Neural cell (in vitro differentiated cells): ENCODE measurements around the gene FAM193B. TPM values are rescaled to one million over a fixed set of nuclear protein-coding genes. Genes with fewer than 3 reads are reported as not detected.

Experiments
- H2AFZ ChIP-seq: fragments of 200-600, 300-800 bp; sonication (generic), shearing (Covaris generic); 2 replicates; pipeline ENCODE4 v1.6.0; 2014; ENCODE audit warnings: low read depth, mild to moderate bottlenecking, antibody characterized with exemption, low read length, moderate library complexity
- H3F3A ChIP-seq: fragments of 200-600 bp; shearing (Covaris generic); 2 replicates; pipeline ENCODE4 v1.6.1; 2016; ENCODE audit warnings: mild to moderate bottlenecking, moderate library complexity, mixed read lengths, antibody characterized with exemption, low read length; ENCODE audit not compliant: insufficient read depth, poor library complexity, severe bottlenecking
- H3K27ac ChIP-seq: fragments of 200-600, 300-800 bp; sonication (generic), shearing (Covaris generic); 2 replicates; pipeline ENCODE4 v1.5.1; 2014; ENCODE audit warnings: mild to moderate bottlenecking, low read length, moderate library complexity
- H3K27me3 ChIP-seq: fragments of 300-800, 200-600 bp; sonication (generic), shearing (Covaris generic); 2 replicates; pipeline ENCODE4 v1.6.0; 2014; ENCODE audit warnings: mild to moderate bottlenecking, low read depth, low read length, moderate library complexity; ENCODE audit not compliant: insufficient read depth
- H3K36me3 ChIP-seq: fragments of 300-800, 200-600 bp; sonication (generic), shearing (Covaris generic); 2 replicates; pipeline ENCODE4 v1.5.1; 2014; ENCODE audit warnings: mild to moderate bottlenecking, antibody characterized with exemption, low read length, moderate library complexity; ENCODE audit not compliant: insufficient read depth
- H3K4me2 ChIP-seq: fragments of 300-800, 200-600 bp; sonication (generic), shearing (Covaris generic); 2 replicates; pipeline ENCODE4 v1.6.0; 2014; ENCODE audit warnings: mild to moderate bottlenecking, low read length
- H3K4me3 ChIP-seq: fragments of 300-800, 200-600 bp; sonication (generic), shearing (Covaris generic); 2 replicates; pipeline ENCODE4 v1.5.1; 2014; ENCODE audit warnings: mild to moderate bottlenecking, low read length, moderate library complexity
- H3K79me2 ChIP-seq: fragments of 200-600 bp; shearing (Covaris generic); replicated peaks from 2 replicates; pipeline ENCODE4 v1.6.0; 2014; ENCODE audit warnings: mild to moderate bottlenecking, low read length, moderate library complexity; ENCODE audit not compliant: insufficient read depth
- H3K9ac ChIP-seq: fragments of 300-800, 200-600 bp; sonication (generic), shearing (Covaris generic); 2 replicates; pipeline ENCODE4 v1.6.1; 2016; ENCODE audit warnings: mild to moderate bottlenecking, low read length, mixed read lengths
- H3K9me2 ChIP-seq: fragments of 200-600 bp; shearing (Covaris generic); 2 replicates; pipeline ENCODE4 v1.6.1; 2016; ENCODE audit warnings: mild to moderate bottlenecking, low read length, mixed read lengths; ENCODE audit not compliant: insufficient read depth
- H3K9me3 ChIP-seq: fragments of 200-600, 300-800 bp; sonication (generic), shearing (Covaris generic); 2 replicates; pipeline ENCODE4 v1.6.1; 2016; ENCODE audit warnings: mild to moderate bottlenecking, mixed run types, low read length, moderate library complexity, mixed read lengths
- H4K20me1 ChIP-seq: fragments of 200-600 bp; shearing (Covaris generic); 2 replicates; pipeline ENCODE4 v1.6.1; 2016; ENCODE audit warnings: mild to moderate bottlenecking, mixed run types; ENCODE audit not compliant: insufficient read depth
- EP300 ChIP-seq: fragments of 450-650 bp; conservative IDR thresholded peaks from 2 replicates; pipeline ENCODE4 v1.6.1; 2014; ENCODE audit warnings: antibody characterized with exemption, mild to moderate bottlenecking, moderate library complexity; ENCODE audit not compliant: poor library complexity, severe bottlenecking
- EZH2 ChIP-seq: fragments of 200-600, 300-800 bp; shearing (Covaris generic), sonication (generic); IDR thresholded peaks from 2 replicates; pipeline ENCODE4 v1.6.1; 2014; ENCODE audit warnings: antibody characterized with exemption, low read length, borderline replicate concordance, mild to moderate bottlenecking; ENCODE audit not compliant: insufficient read depth, poor library complexity, severe bottlenecking
- MXI1 ChIP-seq: fragments of 450-650 bp; conservative IDR thresholded peaks from 2 replicates; pipeline ENCODE4 v1.6.1; 2014; ENCODE audit warnings: antibody characterized with exemption, mild to moderate bottlenecking; ENCODE audit not compliant: poor library complexity, severe bottlenecking
- POLR2AphosphoS5 ChIP-seq: IDR thresholded peaks from 2 replicates; pipeline ENCODE4 v1.6.1; 2012
- RAD21 ChIP-seq: fragments of 450-650 bp; conservative IDR thresholded peaks from 2 replicates; pipeline ENCODE4 v1.6.1; 2014; ENCODE audit warnings: antibody characterized with exemption, mild to moderate bottlenecking, moderate library complexity
- SMC3 ChIP-seq: fragments of 450-650 bp; conservative IDR thresholded peaks from 2 replicates; pipeline ENCODE4 v1.6.1; 2014; ENCODE audit warnings: antibody characterized with exemption, mild to moderate bottlenecking, moderate library complexity; ENCODE audit not compliant: poor library complexity
- TAF1 ChIP-seq: IDR thresholded peaks from 2 replicates; pipeline ENCODE4 v1.6.1; 2012; ENCODE audit warnings: low read depth
- polyA plus RNA-seq: library from polyadenylated mRNA; depleted of rRNA; stranded (reverse); fragments of >200 nt; gene quantifications from 2 replicates; pipeline ENCODE4 v1.2.3, GENCODE V29; 2014
- TF ChIP-seq, protein P1 (sequence below): IDR thresholded peaks from 2 replicates; pipeline ENCODE4 v1.6.1; 2012; ENCODE audit warnings: borderline replicate concordance
- TF ChIP-seq, protein P2 (sequence below): fragments of 450-650 bp; IDR thresholded peaks from 2 replicates; pipeline ENCODE4 v1.5.1; 2014; ENCODE audit warnings: antibody characterized with exemption, mild to moderate bottlenecking, moderate library complexity; ENCODE audit not compliant: poor library complexity, severe bottlenecking

Gene FAM193B
- polyA plus RNA-seq, 1 donor from 2014 or later = 79.2 TPM

DNA sequence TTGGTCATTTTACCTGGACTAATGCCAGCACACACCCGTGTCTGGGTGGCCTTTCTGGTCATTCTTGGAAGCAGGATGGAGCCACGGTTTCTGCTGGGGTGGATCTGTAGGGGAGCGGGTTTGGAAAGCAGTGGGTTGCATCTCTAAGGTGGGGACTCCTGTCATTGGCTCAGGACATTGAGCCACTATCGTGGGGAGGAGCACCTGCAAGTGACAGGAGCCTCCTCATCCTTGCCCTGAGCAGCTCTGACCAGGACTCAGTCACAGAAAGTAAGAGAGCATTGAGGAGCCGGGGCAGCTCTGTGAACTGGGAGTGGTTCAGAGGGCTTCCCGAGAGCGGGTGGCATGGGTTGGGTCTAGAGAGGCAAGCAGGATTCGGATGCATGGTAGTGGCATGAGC, 49.3 kb upstream of the FAM193B start:
- Histone ChIP-seq H3K27ac (no peak overlapping the region), H3K4me3 (no peak overlapping the region), H3F3A (no peaks in the 10 kb centered on the region), H4K20me1 (no peaks in the 10 kb centered on the region), H3K9ac (no peak overlapping the region), H2AFZ (no peak overlapping the region), H3K36me3 (no peaks in the 10 kb centered on the region), H3K79me2 (peaks cover 7% of the 10 kb centered on the region), H3K27me3 (no peaks in the 10 kb centered on the region), H3K9me2 (no peaks in the 10 kb centered on the region), H3K4me2 (no peak overlapping the region), H3K9me3 (no peaks in the 10 kb centered on the region)
- no peak for TF ChIP-seq MXI1
- TF ChIP-seq TAF1 = no peak
- TF ChIP-seq EP300 = no peak
- TF ChIP-seq, protein P1, sequence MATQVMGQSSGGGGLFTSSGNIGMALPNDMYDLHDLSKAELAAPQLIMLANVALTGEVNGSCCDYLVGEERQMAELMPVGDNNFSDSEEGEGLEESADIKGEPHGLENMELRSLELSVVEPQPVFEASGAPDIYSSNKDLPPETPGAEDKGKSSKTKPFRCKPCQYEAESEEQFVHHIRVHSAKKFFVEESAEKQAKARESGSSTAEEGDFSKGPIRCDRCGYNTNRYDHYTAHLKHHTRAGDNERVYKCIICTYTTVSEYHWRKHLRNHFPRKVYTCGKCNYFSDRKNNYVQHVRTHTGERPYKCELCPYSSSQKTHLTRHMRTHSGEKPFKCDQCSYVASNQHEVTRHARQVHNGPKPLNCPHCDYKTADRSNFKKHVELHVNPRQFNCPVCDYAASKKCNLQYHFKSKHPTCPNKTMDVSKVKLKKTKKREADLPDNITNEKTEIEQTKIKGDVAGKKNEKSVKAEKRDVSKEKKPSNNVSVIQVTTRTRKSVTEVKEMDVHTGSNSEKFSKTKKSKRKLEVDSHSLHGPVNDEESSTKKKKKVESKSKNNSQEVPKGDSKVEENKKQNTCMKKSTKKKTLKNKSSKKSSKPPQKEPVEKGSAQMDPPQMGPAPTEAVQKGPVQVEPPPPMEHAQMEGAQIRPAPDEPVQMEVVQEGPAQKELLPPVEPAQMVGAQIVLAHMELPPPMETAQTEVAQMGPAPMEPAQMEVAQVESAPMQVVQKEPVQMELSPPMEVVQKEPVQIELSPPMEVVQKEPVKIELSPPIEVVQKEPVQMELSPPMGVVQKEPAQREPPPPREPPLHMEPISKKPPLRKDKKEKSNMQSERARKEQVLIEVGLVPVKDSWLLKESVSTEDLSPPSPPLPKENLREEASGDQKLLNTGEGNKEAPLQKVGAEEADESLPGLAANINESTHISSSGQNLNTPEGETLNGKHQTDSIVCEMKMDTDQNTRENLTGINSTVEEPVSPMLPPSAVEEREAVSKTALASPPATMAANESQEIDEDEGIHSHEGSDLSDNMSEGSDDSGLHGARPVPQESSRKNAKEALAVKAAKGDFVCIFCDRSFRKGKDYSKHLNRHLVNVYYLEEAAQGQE = no peak
- no peak for TF ChIP-seq POLR2AphosphoS5
- TF ChIP-seq EZH2 = no peak
- no peak for TF ChIP-seq SMC3
- TF ChIP-seq, protein P2, sequence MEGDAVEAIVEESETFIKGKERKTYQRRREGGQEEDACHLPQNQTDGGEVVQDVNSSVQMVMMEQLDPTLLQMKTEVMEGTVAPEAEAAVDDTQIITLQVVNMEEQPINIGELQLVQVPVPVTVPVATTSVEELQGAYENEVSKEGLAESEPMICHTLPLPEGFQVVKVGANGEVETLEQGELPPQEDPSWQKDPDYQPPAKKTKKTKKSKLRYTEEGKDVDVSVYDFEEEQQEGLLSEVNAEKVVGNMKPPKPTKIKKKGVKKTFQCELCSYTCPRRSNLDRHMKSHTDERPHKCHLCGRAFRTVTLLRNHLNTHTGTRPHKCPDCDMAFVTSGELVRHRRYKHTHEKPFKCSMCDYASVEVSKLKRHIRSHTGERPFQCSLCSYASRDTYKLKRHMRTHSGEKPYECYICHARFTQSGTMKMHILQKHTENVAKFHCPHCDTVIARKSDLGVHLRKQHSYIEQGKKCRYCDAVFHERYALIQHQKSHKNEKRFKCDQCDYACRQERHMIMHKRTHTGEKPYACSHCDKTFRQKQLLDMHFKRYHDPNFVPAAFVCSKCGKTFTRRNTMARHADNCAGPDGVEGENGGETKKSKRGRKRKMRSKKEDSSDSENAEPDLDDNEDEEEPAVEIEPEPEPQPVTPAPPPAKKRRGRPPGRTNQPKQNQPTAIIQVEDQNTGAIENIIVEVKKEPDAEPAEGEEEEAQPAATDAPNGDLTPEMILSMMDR = no peak
- no peak for TF ChIP-seq RAD21

DNA sequence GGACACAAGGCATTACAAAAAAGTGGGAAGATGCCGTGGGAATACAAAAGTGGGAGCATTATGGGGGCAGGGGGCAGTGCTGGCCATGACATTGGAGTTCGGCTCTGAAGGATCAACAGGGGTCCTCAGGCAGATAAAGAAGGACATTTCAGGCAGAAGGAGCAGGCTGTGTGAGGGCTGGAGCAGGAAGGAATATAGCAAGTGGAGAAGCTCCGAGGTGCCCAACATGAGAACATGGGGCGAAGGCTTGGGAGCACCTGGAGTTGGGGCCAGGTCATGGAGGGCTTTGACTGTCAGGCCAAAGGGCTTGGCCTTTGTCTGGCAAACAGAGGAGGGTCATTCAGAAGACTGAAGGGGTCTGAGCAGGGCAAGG, 48.1 kb upstream of the FAM193B start:
- Histone ChIP-seq H3K79me2 (peaks cover 7% of the 10 kb centered on the region), H4K20me1 (no peaks in the 10 kb centered on the region), H3K4me2 (no peak overlapping the region), H3K27me3 (no peaks in the 10 kb centered on the region), H3K9ac (no peak overlapping the region), H3K4me3 (no peak overlapping the region), H3K9me2 (no peaks in the 10 kb centered on the region), H2AFZ (no peak overlapping the region), H3F3A (no peaks in the 10 kb centered on the region), H3K27ac (no peak overlapping the region), H3K36me3 (no peaks in the 10 kb centered on the region), H3K9me3 (no peaks in the 10 kb centered on the region)
- TF ChIP-seq, protein P1 = no peak
- TF ChIP-seq EP300 (no peak), EZH2 (no peak), RAD21 (no peak), TAF1 (no peak), SMC3 (no peak), POLR2AphosphoS5 (no peak), MXI1 (no peak)
- TF ChIP-seq, protein P2 = no peak
